HG03521 (cell line): Measurements from ENCODE around the gene SPATA12.
"Not testable (repeated sequence)": the region's sequence is repeated elsewhere in the genome, so short reads cannot be mapped to it uniquely, and the experiment has no call there.

Experiments used
- ATAC-seq: cut with Tn5 transposase; IDR thresholded peaks from one replicate; pipeline ENCODE4 v1.9.1; 2021; ENCODE audit warnings: mild to moderate bottlenecking, moderate library complexity; ENCODE audit not compliant: unreplicated experiment

Gene SPATA12

DNA sequence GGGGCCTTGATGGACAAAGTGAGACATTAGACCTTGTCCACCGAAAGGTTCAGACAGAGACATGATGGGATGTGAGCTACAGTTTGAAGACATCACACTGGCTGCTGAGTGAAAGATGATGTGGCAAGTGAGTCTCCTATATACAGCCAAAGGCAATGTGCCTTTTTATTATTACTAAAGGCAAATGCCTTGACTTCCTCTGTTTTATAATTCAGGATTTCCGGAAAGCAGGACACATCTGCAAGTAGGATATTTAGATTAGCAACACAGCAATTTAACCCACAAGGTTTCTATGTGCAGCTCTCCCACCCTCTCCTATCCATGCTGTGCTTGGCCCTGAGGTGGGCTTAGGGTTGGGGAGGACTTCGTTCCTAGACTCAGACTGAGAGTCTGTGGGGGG lies 20.7 kb downstream of the SPATA12 start:
- ATAC-seq: no peak

DNA sequence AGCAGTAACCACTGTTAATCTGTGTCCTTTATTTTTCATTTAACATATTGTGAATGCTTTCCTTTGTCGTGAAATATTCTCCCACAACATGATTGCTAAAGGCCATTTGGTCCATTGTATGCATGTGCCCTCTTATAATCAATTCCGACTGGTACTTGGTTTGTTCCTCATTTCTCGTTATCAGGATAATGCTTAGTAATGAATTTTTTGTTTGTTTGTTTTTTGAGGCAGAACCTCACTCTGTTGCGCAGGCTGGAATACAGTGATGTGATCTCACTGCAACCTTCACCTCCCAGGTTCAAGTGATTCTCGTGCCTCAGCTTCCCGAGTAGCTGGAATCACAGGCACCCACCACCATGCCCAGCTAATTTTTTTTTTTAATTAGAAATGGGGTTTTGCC lies 22.0 kb downstream of the SPATA12 start:
- no peak for ATAC-seq

DNA sequence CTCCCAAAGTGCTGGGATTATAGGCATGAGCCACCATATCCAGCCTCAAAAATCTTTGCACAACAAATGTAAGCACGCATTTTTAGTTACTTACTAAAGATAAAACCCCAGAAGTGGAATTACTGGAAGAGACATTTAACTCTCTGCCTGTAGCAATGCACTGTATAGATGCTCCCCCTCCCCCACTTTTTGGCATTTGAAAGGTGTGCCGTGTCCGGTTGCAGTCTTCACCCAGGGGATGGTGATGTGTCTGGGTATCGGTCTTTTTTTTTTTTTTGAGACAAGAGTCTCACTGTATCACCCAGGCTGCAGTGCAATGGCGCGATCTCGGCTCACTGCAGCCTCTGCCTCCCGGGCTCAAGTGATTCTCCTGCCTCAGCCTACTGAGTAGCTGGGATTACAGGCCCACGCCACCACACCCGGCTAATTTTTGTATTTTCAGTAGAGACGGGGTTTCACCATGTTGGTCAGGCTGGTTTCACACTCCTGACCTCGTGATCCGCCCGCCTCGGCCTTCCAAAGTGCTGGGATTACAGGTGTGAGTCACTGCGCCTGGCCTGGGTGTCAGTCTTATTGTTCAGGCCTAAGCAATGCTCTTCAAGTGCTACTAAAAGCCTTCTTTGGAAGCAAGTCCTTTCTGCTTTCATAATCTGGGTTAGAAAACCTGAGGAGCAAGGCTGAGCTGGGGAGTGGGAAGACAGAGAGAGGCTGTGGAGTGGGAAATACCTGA lies 23.0 kb downstream of the SPATA12 start:
- not testable (repeated sequence) for ATAC-seq

DNA sequence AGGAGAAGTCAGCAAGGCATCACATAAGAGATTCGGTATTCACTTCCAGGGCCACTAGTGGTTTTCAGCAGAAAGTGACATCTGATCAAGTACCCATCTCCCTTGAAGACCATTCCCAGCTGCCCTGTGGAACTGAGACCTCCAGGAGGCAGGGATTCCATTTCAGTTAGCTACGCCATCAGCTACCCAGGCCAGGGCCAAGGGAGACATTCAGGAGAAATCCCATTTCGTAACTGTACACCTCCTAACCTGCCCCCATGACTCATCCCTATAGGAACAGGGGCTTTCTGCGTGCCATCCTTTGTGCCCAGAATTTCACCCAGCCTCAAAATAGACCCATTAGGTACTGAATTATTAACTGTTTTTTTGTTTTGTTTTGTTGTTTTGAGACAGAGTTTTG lies 24.7 kb downstream of the SPATA12 start:
- no peak for ATAC-seq

DNA sequence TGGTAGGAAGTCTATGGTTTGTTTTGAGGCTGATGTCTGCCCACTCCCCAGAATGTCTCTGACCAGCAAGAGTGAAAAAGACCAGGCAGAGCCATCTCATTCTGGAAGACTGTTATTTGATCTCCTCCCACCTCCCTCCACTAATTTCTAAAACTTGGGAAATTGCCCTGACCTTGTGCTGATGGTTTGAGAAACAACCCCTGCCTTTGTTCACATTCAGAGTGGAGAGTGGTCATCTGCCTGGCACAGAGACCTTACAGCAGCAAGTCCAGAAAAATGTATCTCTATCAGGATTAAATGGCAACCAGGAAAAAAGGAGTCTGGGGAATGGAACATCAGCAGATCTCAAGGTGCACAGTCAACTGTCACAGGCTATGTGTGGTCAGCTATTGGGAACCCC lies 25.7 kb downstream of the SPATA12 start:
- ATAC-seq: no peak

DNA sequence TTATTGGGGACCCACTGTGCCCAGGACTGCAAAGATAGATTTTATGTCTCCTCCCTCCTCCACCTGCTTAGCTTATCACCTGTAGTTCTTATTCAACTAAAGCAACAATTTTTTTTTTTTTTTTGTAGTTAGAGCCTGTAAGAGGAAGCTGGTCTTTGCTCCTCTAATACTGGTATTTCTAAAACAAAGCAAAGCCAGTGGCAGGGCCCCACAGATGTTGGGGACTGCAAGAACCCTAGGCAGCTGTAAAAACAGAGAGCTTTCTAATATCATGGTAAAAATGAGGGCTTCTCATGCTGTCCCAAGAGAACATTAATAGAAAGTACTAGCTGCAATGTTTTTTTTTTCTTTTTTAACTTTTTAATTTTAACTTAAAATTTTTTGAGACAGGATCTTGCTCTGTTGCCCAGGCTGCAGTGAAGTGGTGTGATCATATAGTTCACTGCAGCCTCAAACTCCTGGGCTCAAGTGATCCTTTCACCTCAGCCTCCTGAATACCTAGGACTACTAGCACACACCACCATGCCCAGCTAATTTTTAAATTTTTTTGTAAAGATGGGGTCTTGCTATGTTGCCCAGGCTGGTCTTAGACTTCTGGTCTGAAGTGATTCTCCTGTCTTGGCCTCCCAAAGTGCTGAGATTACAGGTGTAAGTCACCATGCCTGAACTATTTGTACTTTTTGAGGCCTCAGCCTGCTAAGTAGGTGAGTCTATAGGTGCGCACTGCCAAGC lies 27.1 kb downstream of the SPATA12 start:
- ATAC-seq: no peak

DNA sequence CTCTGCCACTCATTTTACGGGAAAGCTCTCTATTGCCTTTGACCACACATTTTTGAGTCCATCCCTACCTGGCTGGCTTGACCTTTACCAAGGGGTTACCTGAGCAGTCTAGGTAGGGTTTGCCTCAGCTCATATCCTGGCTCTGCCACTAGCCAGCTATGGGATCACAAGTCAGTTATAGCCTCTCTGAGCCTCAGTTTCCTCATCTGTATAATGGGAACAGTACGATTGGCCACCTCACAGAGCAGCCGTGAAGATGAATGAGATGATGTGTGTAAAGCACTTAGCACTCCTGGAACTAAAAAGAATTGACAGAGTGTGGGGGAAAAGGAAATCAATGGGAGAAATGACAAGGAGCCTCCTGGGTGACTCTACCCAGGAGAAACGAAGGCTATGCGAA lies 28.0 kb downstream of the SPATA12 start:
- no peak for ATAC-seq

DNA sequence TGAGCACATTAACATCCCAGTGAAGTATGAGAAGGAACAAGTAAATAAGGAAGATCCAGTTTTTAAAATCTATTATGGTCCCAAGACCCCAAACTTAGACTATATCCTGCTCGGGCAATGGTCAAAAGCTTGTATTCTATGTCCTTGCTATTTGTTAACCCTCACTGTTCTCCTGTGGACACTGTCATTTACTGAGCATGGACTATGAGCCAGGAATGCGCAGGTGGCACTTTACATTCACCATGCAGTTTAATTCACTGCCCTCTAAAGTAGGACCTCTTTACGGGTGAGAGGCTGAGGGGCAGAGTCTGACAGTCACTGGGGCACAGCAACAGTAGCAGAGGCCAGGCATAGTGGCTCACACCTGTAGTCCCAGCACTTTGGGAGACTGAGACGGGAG lies 28.6 kb downstream of the SPATA12 start:
- no peak for ATAC-seq

DNA sequence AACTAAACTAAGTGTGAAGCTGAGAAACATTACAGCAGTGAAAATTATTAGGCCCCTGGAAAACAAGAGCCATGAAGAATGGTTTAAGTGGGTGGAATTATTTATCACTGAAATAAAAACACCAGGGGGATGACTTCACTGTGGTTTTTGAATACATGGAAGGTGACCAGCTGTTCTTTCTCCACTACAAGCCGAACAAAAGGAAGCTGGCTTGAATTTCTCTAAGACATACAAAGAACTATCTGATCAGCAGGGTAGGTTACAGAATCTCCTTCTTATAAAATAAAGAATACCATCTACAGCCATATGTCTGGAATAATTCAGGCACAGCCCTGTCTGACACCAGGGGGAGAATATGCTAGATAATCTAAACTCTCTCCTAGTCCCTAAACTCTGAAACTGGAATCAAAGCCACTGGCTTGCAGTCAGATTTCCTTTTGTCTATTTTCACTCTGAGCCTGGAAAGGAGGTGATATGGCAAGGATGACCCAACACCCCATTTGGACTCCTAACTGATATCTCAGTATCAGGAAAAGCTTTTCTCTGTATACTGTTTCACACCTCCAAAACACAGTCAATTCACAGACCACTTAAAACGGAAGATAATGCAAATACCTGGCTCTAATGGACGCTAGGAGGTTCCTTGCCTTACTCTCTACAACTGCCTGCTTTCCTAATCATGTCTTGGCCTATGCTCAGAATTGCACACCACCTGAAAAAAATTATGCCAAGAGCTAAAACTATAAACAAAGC lies 31.2 kb downstream of the SPATA12 start:
- ATAC-seq: no peak

DNA sequence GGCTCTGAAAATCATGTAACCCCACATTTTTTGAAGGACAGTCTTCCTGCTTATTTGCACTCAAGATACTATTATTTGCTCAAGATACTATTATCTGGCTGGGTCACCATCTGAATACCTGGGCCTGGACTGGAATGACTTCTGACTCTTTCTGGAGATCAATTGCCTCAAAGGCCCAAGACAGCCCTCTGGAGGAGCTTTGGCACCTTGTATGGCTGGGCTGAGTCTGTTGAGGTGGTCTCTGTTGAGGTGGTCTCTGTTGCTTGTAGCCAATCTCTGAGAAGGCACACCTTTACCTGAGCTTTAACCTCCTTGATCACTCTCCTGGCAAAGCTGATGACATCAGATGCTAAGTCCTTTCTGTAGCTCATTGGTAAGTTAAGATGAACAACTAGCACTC lies 33.0 kb downstream of the SPATA12 start:
- no peak for ATAC-seq

DNA sequence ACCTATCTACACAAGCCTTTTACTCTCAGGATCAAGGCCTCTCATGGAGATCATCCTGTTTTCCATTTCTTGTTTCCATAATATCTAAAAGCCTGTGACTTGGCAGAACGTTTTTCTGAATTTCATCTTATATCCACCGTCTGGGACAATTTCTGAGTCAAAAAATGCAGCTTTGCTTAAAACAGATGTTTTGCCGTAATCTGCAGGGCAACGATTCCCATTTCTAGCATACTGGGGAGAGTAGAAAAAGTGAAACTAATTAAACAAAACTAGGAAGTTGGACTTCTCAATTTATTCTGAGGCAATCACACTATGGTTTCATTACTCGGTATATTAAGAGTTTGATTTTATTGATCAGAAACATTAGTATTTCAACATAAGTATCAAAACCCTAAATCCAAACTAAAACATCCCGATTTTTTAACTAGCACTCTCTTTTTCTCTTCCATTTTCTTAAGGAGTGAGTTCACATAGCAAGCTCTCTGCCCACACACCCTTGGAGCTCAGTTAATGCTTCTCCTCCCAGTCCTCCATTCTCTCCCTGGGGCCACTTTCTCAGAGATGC lies 33.6 kb downstream of the SPATA12 start:
- ATAC-seq: no peak

DNA sequence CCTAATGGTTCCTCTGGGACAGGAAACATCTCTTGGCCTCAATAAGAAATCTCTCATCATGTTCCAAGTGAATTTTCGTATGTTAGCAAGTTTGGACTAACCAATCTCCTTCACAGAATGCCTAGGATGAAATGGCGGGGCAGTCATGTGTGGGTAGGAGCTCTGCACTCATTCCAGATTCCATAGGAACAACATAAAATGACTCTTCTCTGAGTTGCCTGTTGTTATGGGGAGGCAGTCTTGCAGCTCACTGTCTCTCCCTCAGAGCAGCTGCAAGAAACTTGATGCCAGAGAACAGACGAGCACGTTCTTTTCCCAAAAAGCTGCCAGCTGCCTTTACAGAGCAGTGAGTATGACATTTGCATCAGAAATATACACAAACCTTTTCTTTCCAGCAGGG lies 34.1 kb downstream of the SPATA12 start:
- no peak for ATAC-seq

DNA sequence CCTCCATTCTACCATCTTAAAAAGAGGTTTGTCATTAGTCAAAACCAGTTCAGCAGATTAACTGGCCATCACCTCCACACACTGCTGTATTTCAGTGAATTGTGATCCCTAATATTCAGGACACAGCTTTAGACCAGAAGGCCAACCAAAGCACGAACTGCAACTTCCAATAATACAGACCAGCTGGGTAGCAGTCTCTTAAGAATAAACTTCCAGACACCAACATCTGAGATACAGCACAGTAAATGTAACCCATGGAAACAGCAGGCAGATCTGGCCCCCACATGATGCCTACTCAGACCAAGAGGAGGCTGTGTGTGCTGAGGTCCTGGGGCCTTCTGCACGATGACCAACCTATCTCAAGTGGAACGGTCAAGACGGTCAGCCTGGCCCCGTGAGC lies 34.9 kb downstream of the SPATA12 start:
- no peak for ATAC-seq

DNA sequence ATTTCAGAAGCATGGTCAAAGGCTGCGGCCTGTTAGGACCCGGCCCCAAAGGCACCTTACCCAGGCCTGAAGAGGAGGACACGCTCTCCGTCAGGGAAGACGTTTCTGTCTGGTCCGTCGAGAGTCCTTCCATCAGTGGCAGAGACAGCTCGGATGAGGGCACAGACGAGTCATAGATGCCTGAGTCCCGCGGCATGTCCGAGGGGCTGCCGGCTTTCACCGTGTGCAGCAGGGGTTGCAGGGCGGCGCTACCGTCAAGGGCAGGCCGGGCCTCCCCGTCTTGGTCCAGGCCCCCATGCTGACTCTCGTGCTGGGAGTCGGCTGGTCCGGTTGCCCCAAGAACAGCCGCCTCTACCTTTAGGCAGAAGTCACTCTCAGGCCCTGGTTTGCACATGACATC lies 37.1 kb downstream of the SPATA12 start:
- ATAC-seq: no peak

DNA sequence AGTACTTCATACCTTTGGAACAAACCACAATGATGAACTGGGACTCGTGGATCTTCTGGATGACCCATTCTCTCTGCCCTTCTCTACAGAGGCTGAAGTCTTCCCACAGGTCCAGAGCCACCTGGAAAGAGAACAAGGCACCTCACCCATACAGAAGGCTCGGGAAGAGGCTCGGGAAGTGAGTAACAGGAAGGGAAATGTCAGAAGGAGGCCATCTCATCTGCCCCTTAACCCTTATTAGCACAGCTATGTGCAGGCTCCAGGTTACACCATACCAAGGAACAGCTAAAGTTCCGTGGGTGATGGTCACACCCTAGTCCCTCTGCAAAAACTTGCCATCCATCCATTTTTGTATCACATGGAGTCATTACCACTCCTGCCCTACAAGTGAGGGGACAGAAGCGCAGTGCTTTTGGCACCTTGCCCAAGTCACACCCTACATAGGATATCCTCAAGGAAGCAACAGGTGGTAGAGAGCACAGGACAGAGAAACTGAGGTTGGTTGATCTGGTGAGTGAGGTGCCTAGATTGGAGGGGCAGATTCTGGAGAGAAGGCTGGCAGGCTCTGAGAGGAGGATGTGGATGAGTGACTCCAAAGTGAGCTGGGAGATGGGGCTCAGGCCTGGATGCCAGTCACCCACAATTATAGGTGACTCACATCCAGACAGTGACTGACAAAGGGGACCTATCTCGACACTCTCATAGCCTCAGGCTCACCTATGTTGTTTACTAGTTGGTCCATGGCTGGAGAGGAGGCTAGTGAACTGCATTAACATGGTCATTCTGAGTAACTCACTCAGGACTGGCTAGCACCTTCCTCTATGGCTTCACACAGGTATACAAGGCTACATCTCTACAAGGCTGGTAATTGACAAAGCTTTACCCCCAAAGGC lies 38.2 kb downstream of the SPATA12 start:
- ATAC-seq: no peak

DNA sequence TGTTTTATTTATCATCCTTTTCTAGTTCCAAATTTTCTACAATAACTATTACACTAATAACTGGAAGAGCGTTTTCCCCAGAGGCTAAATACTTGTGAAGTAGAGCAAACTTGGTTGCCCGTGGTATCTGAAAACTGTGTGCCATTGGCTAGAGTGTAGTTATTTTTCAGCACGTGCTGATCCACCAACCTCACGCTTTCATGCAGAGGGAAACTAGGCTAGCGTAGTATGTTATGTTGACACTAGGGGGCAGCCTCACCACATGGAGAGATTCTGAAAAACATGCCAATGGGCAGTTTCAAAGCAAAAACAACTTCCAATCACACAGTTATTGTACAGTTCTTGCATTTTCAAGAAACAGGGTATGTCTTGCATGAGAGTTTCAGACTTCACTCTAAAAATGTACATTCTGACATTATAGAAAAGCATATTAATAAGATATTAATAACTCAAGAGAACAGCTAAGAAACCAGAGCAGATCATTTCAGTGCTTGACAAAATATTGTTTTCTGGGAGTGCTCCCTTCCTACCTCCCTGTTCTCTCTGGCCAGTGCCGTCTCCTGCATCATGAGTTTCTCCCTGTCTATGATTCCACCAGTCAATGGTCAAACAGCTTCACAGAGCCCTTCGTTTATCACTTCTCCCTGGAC lies 39.7 kb downstream of the SPATA12 start:
- no peak for ATAC-seq

DNA sequence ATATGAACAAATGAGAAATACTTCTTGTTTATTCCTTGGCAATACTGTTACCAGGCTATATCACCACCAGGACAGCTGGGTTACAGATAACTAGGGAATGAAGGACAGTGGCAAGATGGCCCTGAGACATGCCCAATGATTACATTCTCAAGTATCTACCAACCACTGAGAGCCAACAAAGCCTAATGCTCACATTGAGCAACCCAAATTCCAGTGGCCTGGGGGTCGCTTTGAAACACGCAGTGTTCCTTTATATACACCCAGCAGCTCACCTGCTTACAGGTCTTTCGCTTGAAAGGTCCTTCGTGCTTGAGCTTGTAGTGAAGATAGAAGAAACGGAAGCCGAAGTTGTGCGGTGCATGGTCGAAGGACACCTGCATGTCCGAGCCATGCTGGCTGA lies 45.1 kb downstream of the SPATA12 start:
- no peak for ATAC-seq

DNA sequence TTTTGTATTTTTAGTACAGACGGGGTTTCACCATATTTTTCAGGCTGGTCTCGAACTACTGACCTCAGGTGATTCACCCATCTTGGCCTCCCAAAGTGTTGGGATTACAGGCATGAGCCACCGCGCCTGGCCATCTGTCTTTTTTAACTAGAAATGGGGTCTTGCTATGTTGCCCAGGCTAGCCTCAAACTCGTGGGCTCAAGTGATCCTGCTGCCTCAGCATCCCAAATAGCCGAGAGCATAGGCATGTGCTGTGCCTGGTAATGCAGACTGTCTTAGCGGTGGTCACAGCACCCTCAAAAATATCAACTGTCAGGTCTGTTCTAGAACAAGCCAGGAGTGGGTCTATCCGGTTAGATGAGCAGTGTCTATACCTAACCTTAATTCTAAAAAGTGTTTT lies 48.2 kb downstream of the SPATA12 start:
- no peak for ATAC-seq

DNA sequence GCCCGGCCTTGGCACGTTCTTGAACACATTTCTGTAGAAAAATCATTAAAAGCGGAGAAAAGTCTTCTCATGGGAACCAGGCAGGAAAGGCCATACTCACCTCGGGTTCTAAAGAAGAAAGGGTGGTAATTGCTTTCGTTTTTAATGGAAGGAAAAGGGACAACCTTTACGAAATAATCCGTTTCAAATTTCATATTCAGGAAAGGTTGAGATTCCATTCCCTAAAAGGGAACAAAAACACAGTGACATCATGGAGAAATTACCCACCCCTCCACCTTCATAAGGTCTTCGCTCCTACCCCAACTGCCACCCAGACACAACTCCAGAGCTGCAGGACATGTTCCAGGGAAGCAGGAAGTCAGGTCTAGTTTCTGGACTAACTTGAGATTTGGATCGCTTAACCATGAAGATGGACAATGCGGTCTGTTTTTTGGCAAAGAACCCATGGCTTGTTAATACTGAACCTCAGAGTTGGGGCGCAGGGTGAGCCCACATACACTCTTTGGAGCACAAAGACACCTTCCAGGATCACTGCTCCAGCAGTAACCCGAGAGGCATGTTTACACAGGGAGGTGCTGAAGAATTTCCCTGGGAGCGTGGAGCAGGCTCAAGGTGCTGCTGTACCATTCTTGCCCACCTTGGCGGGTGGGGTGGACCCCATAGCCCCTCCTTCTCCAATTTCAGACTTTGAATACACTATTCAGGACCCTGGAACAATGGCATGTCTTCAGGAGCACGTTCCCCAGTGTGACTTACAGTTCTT lies 49.2 kb downstream of the SPATA12 start:
- no peak for ATAC-seq
